SK-N-SH (cell line): Measurements from ENCODE around the gene IL17D. TPM values are rescaled to one million over a fixed set of nuclear protein-coding genes. Genes with fewer than 3 reads are reported as not detected.

Source experiments
- CTCF ChIA-PET: fragments of 300-600, 350-600 bp; formaldehyde crosslinking; extraction: SDS; loops from one replicate; lab custom pipeline; 2021; lab: Yijun Ruan, JAX
- POLR2A ChIA-PET: fragments of 350-600 bp; sonication (Branson Sonifier 250); formaldehyde crosslinking; extraction: SDS; loops from one replicate; lab custom pipeline; 2020; ENCODE audit warnings: antibody characterized with exemption, inconsistent platforms; lab: Yijun Ruan, JAX
- DNase-seq: peaks from one replicate; pipeline ENCODE4 v3.0.0; 2012
- H2AFZ ChIP-seq: fragments of 200-600 bp; sonication (generic); 2 replicates; pipeline ENCODE4 v1.8.1; 2016; ENCODE audit warnings: antibody characterized with exemption, mild to moderate bottlenecking, low read depth
- H3F3A ChIP-seq: fragments of 200-600 bp; sonication (generic); replicated peaks from 2 replicates; pipeline ENCODE3; 2016; ENCODE audit warnings: antibody characterized with exemption, mild to moderate bottlenecking; ENCODE audit not compliant: insufficient read depth
- H3K27ac ChIP-seq, 2 experiments: fragments of 200-500 bp in 1 of 2; fragments of 200-600 bp in 1 of 2; sonication (Bioruptor generic) in 1 of 2; sonication (generic), shearing (Covaris generic) in 1 of 2; 2 replicates each; pipeline versions ENCODE4 v1.5.1 to v1.6.1; 2014 to 2016; ENCODE audit warnings: low read depth in 2 of 2, inconsistent platforms in 1 of 2, low read length in 1 of 2, mild to moderate bottlenecking in 1 of 2, mixed read lengths in 1 of 2
- H3K27me3 ChIP-seq: fragments of 200-600 bp; sonication (generic), shearing (Covaris generic); 2 replicates; pipeline ENCODE4 v1.6.1; 2016; ENCODE audit warnings: mixed run types; ENCODE audit not compliant: insufficient read depth
- H3K36me3 ChIP-seq, 2 experiments: fragments of 200-500 bp in 1 of 2; fragments of 200-600 bp in 1 of 2; sonication (Bioruptor generic) in 1 of 2; sonication (generic) in 1 of 2; replicated peaks in 1 of 2; 2 replicates each; pipeline versions ENCODE3 to v1.5.1; 2014 to 2016; ENCODE audit warnings: low read length in 1 of 2, mild to moderate bottlenecking in 1 of 2; ENCODE audit not compliant: insufficient read depth in 2 of 2, control insufficient read depth in 1 of 2
- H3K4me1 ChIP-seq, 2 experiments: fragments of 200-500 bp in 1 of 2; fragments of 200-600 bp in 1 of 2; sonication (Bioruptor generic) in 1 of 2; sonication (generic), shearing (Covaris generic) in 1 of 2; 2 replicates each; pipeline versions ENCODE4 v1.5.1 to v1.6.1; 2014 to 2016; ENCODE audit warnings: low read depth in 1 of 2, low read length in 1 of 2, mixed run types in 1 of 2; ENCODE audit not compliant: insufficient read depth in 2 of 2, control insufficient read depth in 1 of 2
- H3K4me2 ChIP-seq: fragments of 200-600 bp; sonication (generic), shearing (Covaris generic); 2 replicates; pipeline ENCODE4 v1.6.1; 2017; ENCODE audit warnings: mixed run types
- H3K4me3 ChIP-seq, 2 experiments: fragments of 200-500 bp in 1 of 2; fragments of 200-600 bp in 1 of 2; sonication (Bioruptor generic) in 1 of 2; sonication (generic), shearing (Covaris generic) in 1 of 2; 2 replicates each; pipeline versions ENCODE4 v1.5.1 to v1.8.1; 2014 to 2016; ENCODE audit warnings: low read depth in 2 of 2, inconsistent platforms in 1 of 2, low read length in 1 of 2, mild to moderate bottlenecking in 1 of 2, mixed read lengths in 1 of 2, moderate library complexity in 1 of 2
- H3K79me2 ChIP-seq: fragments of 200-600 bp; sonication (generic); 2 replicates; pipeline ENCODE4 v1.8.1; 2017; ENCODE audit warnings: mild to moderate bottlenecking; ENCODE audit not compliant: insufficient read depth
- H3K9ac ChIP-seq: fragments of 200-600 bp; sonication (generic); 2 replicates; pipeline ENCODE4 v1.6.1; 2017; ENCODE audit warnings: mixed run types
- H3K9me2 ChIP-seq: fragments of 200-600 bp; sonication (generic); 2 replicates; pipeline ENCODE4 v1.6.1; 2017; ENCODE audit warnings: mixed run types
- H3K9me3 ChIP-seq: fragments of 200-600 bp; sonication (generic); 2 replicates; pipeline ENCODE4 v1.6.1; 2017; ENCODE audit warnings: mixed run types, mild to moderate bottlenecking, moderate library complexity
- H4K20me1 ChIP-seq: fragments of 200-600 bp; sonication (generic); 2 replicates; pipeline ENCODE4 v1.6.1; 2017; ENCODE audit warnings: mild to moderate bottlenecking, mixed run types; ENCODE audit not compliant: insufficient read depth
- CHD2 ChIP-seq: fragments of 150-350 bp; IDR thresholded peaks from 2 replicates; pipeline ENCODE4 v1.6.1; 2018; ENCODE audit warnings: low read length; ENCODE audit not compliant: partially characterized antibody
- ELF1 ChIP-seq: IDR thresholded peaks from 2 replicates; pipeline ENCODE4 v1.4.0; 2012
- EP300 ChIP-seq, 2 experiments: IDR thresholded peaks; 2 replicates each; pipeline versions ENCODE4 v1.4.0 to v1.6.1; 2012; ENCODE audit warnings: borderline replicate concordance in 1 of 2, low read depth in 1 of 2, low read length in 1 of 2
- EZH2phosphoT487 ChIP-seq: fragments of 200-600 bp; sonication (generic); IDR thresholded peaks from 2 replicates; pipeline ENCODE4 v1.6.1; 2017; ENCODE audit warnings: low read depth, mixed run types, mild to moderate bottlenecking, antibody characterized with exemption, moderate library complexity, borderline replicate concordance
- FOSL2 ChIP-seq: IDR thresholded peaks from 2 replicates; pipeline ENCODE4 v1.4.0; 2012; ENCODE audit warnings: low read depth, mild to moderate bottlenecking, moderate library complexity, borderline replicate concordance
- FOXJ3 ChIP-seq: sonication (generic); formaldehyde crosslinking; IDR thresholded peaks from 2 replicates; pipeline ENCODE4 v1.5.1; 2020; ENCODE audit warnings: mild to moderate bottlenecking, missing genetic modification reagents
- FOXM1 ChIP-seq: IDR thresholded peaks from 2 replicates; pipeline ENCODE4 v1.4.0; 2012; ENCODE audit warnings: low read depth, mild to moderate bottlenecking
- GABPA ChIP-seq: IDR thresholded peaks from 2 replicates; pipeline ENCODE4 v1.4.0; 2012; ENCODE audit warnings: low read depth, mild to moderate bottlenecking
- JUND ChIP-seq: IDR thresholded peaks from 2 replicates; pipeline ENCODE4 v1.4.0; 2012
- MAX ChIP-seq: IDR thresholded peaks from 2 replicates; pipeline ENCODE4 v1.4.0; 2012; ENCODE audit warnings: low read depth
- NFIC ChIP-seq: IDR thresholded peaks from 2 replicates; pipeline ENCODE4 v1.4.0; 2012; ENCODE audit warnings: borderline replicate concordance
- POLR2AphosphoS5 ChIP-seq: IDR thresholded peaks from 2 replicates; pipeline ENCODE4 v1.6.1; 2012; ENCODE audit warnings: low read depth, low read length
- RAD21 ChIP-seq: IDR thresholded peaks from 2 replicates; pipeline ENCODE4 v1.6.1; 2012; ENCODE audit warnings: mild to moderate bottlenecking, low read length
- RCOR1 ChIP-seq: fragments of 150-350 bp; IDR thresholded peaks from 2 replicates; pipeline ENCODE4 v1.6.1; 2017; ENCODE audit warnings: antibody characterized with exemption, low read length
- RFX5 ChIP-seq: IDR thresholded peaks from 2 replicates; pipeline ENCODE4 v1.6.1; 2012; ENCODE audit warnings: mild to moderate bottlenecking, improper control_type of control experiment, low read length
- RXRA ChIP-seq: IDR thresholded peaks from 2 replicates; pipeline ENCODE4 v1.4.0; 2012; ENCODE audit warnings: low read depth, mild to moderate bottlenecking, borderline replicate concordance
- SIN3A ChIP-seq: IDR thresholded peaks from 2 replicates; pipeline ENCODE4 v1.6.1; 2012; ENCODE audit warnings: low read depth, mild to moderate bottlenecking, low read length, moderate library complexity, borderline replicate concordance
- TAF1 ChIP-seq: IDR thresholded peaks from 2 replicates; pipeline ENCODE4 v1.6.1; 2012; ENCODE audit warnings: low read depth, mild to moderate bottlenecking, low read length, moderate library complexity, borderline replicate concordance
- TCF12 ChIP-seq: IDR thresholded peaks from 2 replicates; pipeline ENCODE4 v1.4.0; 2012
- TEAD4 ChIP-seq: IDR thresholded peaks from 2 replicates; pipeline ENCODE4 v1.4.0; 2012; ENCODE audit warnings: mild to moderate bottlenecking, borderline replicate concordance; ENCODE audit not compliant: insufficient read depth
- USF1 ChIP-seq: IDR thresholded peaks from 2 replicates; pipeline ENCODE4 v1.4.0; 2012; ENCODE audit warnings: low read depth, borderline replicate concordance
- USF2 ChIP-seq: fragments of 150-350 bp; IDR thresholded peaks from 2 replicates; pipeline ENCODE4 v1.6.1; 2017; ENCODE audit warnings: antibody characterized with exemption, low read length, low read depth, borderline replicate concordance
- YY1 ChIP-seq: IDR thresholded peaks from 2 replicates; pipeline ENCODE4 v1.4.0; 2012; ENCODE audit warnings: low read depth, mild to moderate bottlenecking
- WGBS: methylation state at CpG from one replicate; pipeline ENCODE4 v1.1.6; 2017; ENCODE audit warnings: low lambda C conversion rate; 5-methylcytosine and 5-hydroxymethylcytosine counted together
- polyA plus RNA-seq, 3 experiments: library from polyadenylated mRNA; depleted of rRNA; stranded (reverse); fragments of >200 nt; gene quantifications; 2 replicates each; pipeline ENCODE4 v1.2.3, GENCODE V29; 2012
- TF ChIP-seq, protein P1 (sequence below): IDR thresholded peaks from 2 replicates; pipeline ENCODE4 v1.6.1; 2012; ENCODE audit warnings: mild to moderate bottlenecking, low read depth, low read length, moderate library complexity
- TF ChIP-seq, protein P2 (sequence below): fragments of 200-600 bp; sonication (generic); IDR thresholded peaks from 2 replicates; pipeline ENCODE4 v1.6.1; 2017; ENCODE audit warnings: antibody characterized with exemption, mild to moderate bottlenecking, moderate library complexity

The IL17D gene
- polyA plus RNA-seq, 1 of the 3 experiments (the other 2 are of a cell fraction): 2.3 TPM

DNA sequence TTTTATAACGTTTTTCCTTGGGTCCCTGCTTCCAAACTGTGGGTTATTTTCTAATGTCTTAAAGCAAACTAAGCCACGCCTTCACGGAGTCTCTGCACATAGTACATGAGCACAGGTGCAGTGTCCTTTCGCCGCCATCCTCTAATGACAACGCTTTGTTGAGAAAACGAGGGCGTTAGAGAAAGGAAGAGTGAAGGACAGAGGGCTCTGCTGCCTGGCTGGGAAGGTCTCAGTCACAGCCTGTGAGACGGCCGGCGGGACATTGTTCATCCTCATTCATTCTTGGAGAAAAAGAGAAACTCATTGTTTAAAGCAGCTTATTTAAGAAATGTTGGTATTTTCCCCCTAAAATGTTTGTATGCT lies 9.5 kb downstream of the IL17D start (continued):
- no peak for TF ChIP-seq SIN3A
- no peak for TF ChIP-seq TAF1
- TF ChIP-seq RAD21: no peak
- TF ChIP-seq FOXJ3 (CRISPR knock-in tag): no peak
- no peak for TF ChIP-seq CHD2
- TF ChIP-seq ELF1: no peak
- no peak for TF ChIP-seq FOXM1
- TF ChIP-seq POLR2AphosphoS5: no peak
- TF ChIP-seq, all 33 proteins: peak for 0

DNA sequence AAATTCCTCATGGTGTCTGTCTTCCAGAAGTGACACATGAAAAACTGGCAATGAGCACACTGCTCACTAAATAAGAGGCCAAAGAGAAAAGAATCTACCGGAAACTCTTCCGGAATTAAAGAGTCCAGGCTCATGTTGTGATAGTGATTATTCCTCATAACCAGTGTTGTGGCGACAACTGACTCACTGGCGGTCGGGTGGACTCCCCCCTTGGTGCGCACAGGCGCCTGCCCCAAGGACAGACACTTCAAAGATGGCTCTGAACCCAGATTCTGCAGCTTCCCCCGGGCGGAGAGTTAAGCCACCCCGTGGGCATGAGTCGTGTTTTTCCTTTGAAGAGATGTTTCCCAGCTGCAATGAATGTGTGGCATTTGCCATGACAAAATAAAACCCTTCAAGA lies 10.3 kb downstream of the IL17D start:
- Histone ChIP-seq H3K36me3 (no peaks in the 10 kb centered on the region), H3F3A (peaks cover 27% of the 10 kb centered on the region), H4K20me1 (no peaks in the 10 kb centered on the region), H3K4me3 (no peak overlapping the region), H3K9me2 (no peaks in the 10 kb centered on the region), H3K4me1 (peaks cover 0 to 27% of the 10 kb centered on the region in 2 experiments; a peak in 3 of 4 replicates), H3K4me2 (peak overlapping the region; percentile 59), H3K27me3 (no peaks in the 10 kb centered on the region), H3K27ac (peak overlapping the region in 1 of 2 experiments; percentile 86; a peak in 3 of 4 replicates), H3K9me3 (no peaks in the 10 kb centered on the region), H3K79me2 (no peaks in the 10 kb centered on the region), H2AFZ (peak overlapping the region; percentile 8; the same call in 1 of the 2 replicates), H3K9ac (peak overlapping the region; percentile 46; the same call in 1 of the 2 replicates)
- no peak for DNase-seq
- 23% methylated on average over 5 of the region's 11 CpGs for WGBS
- CTCF ChIA-PET: interaction anchor here (0.7 to 7.3 kb wide), 9 partner anchors 8 to 212 kb away, joined by 3 to 76 read pairs (median 4); no protein-coding TSS in a partner anchor
- POLR2A ChIA-PET: no interaction called here
- TF ChIP-seq SIN3A (no peak), YY1 (no peak), FOXJ3 (CRISPR knock-in tag) (no peak), POLR2AphosphoS5 (no peak), TCF12 (peak; percentile 60), ELF1 (no peak), USF2 (no peak), GABPA (no peak), JUND (no peak; the same call in 1 of the 2 replicates), RFX5 (no peak), TAF1 (no peak), MAX (peak; percentile 56), FOXM1 (peak; percentile 49; the same call in 1 of the 2 replicates), RCOR1 (no peak), USF1 (no peak), TEAD4 (peak; percentile 33; the same call in 1 of the 2 replicates), EP300 (IDR thresholded peaks at IDR 0.05; ENCODE audit: borderline replicate concordance in 1 of 2, low read depth in 1 of 2, low read length in 1 of 2) (no peak), RAD21 (no peak), FOSL2 (peak; percentile 18; the same call in 1 of the 2 replicates), RXRA (no peak), NFIC (peak; percentile 36; the same call in 1 of the 2 replicates), EZH2phosphoT487 (no peak)
- TF ChIP-seq, protein P1, sequence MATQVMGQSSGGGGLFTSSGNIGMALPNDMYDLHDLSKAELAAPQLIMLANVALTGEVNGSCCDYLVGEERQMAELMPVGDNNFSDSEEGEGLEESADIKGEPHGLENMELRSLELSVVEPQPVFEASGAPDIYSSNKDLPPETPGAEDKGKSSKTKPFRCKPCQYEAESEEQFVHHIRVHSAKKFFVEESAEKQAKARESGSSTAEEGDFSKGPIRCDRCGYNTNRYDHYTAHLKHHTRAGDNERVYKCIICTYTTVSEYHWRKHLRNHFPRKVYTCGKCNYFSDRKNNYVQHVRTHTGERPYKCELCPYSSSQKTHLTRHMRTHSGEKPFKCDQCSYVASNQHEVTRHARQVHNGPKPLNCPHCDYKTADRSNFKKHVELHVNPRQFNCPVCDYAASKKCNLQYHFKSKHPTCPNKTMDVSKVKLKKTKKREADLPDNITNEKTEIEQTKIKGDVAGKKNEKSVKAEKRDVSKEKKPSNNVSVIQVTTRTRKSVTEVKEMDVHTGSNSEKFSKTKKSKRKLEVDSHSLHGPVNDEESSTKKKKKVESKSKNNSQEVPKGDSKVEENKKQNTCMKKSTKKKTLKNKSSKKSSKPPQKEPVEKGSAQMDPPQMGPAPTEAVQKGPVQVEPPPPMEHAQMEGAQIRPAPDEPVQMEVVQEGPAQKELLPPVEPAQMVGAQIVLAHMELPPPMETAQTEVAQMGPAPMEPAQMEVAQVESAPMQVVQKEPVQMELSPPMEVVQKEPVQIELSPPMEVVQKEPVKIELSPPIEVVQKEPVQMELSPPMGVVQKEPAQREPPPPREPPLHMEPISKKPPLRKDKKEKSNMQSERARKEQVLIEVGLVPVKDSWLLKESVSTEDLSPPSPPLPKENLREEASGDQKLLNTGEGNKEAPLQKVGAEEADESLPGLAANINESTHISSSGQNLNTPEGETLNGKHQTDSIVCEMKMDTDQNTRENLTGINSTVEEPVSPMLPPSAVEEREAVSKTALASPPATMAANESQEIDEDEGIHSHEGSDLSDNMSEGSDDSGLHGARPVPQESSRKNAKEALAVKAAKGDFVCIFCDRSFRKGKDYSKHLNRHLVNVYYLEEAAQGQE: no peak
- TF ChIP-seq, protein P2, sequence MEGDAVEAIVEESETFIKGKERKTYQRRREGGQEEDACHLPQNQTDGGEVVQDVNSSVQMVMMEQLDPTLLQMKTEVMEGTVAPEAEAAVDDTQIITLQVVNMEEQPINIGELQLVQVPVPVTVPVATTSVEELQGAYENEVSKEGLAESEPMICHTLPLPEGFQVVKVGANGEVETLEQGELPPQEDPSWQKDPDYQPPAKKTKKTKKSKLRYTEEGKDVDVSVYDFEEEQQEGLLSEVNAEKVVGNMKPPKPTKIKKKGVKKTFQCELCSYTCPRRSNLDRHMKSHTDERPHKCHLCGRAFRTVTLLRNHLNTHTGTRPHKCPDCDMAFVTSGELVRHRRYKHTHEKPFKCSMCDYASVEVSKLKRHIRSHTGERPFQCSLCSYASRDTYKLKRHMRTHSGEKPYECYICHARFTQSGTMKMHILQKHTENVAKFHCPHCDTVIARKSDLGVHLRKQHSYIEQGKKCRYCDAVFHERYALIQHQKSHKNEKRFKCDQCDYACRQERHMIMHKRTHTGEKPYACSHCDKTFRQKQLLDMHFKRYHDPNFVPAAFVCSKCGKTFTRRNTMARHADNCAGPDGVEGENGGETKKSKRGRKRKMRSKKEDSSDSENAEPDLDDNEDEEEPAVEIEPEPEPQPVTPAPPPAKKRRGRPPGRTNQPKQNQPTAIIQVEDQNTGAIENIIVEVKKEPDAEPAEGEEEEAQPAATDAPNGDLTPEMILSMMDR: no peak
